Fibroblast of the conjunctiva (primary cell): ENCODE data around the gene CACNG6.

ENCODE experiments used
- DNase-seq: peaks from one replicate; pipeline ENCODE4 v3.0.0-alpha.2; 2010; ENCODE audit warnings: low read depth

Gene CACNG6

GRCh38 chr19:53969366-53969765 is 22.1 kb upstream of the CACNG6 start:
- no peak for DNase-seq

GRCh38 chr19:53971673-53972072 is 19.8 kb upstream of the CACNG6 start:
- no peak for DNase-seq

GRCh38 chr19:53977429-53977990 is 13.9 kb upstream of the CACNG6 start:
- peak; percentile 71 for DNase-seq

- DNase-seq: peak; percentile 56
These were observed 13.3 kb upstream of the CACNG6 start for GRCh38 chr19:53977991-53978731.

- no peak for DNase-seq
These were observed 12.2 kb upstream of the CACNG6 start for GRCh38 chr19:53978975-53979801.

GRCh38 chr19:53980539-53981375 is 10.7 kb upstream of the CACNG6 start:
- peak; percentile 1 for DNase-seq

GRCh38 chr19:53981376-53981951 is 10.0 kb upstream of the CACNG6 start:
- no peak for DNase-seq

- DNase-seq: no peak
These were observed 9.4 kb upstream of the CACNG6 start for GRCh38 chr19:53982001-53982451.

- no peak for DNase-seq
These were observed 8.8 kb upstream of the CACNG6 start for GRCh38 chr19:53982611-53983010.

GRCh38 chr19:53983457-53984289 is 7.8 kb upstream of the CACNG6 start:
- DNase-seq: no peak

GRCh38 chr19:53985863-53986262 is 5.6 kb upstream of the CACNG6 start:
- DNase-seq: no peak

GRCh38 chr19:53988981-53989380 is 2.5 kb upstream of the CACNG6 start:
- no peak for DNase-seq

GRCh38 chr19:53989600-53990533 is 1.6 kb upstream of the CACNG6 start:
- DNase-seq: no peak

GRCh38 chr19:53992211-53992610 is 774 bp downstream of the CACNG6 start:
- no peak for DNase-seq

GRCh38 chr19:53992815-53993214 is 1.4 kb downstream of the CACNG6 start:
- no peak for DNase-seq

GRCh38 chr19:53993448-53993847 is 2.0 kb downstream of the CACNG6 start:
- DNase-seq: no peak

- no peak for DNase-seq
These were observed 3.4 kb downstream of the CACNG6 start for GRCh38 chr19:53994811-53995210.

- no peak for DNase-seq
These were observed 6.8 kb downstream of the CACNG6 start for GRCh38 chr19:53998223-53998622.

GRCh38 chr19:53999694-54000093 is 8.3 kb downstream of the CACNG6 start:
- DNase-seq: no peak

- DNase-seq: no peak
These were observed 10.1 kb downstream of the CACNG6 start for GRCh38 chr19:54001496-54001895.
